HAP-1 (cell line): Measurements from ENCODE around the gene FBXO8.
"Not testable (repeated sequence)": the region's sequence is repeated elsewhere in the genome, so short reads cannot be mapped to it uniquely, and the experiment has no call there.

Experiments
- DNase-seq, 2 experiments: peaks; one replicate each; pipeline ENCODE4 v3.0.0-alpha.2; 2016 to 2020; ENCODE audit warnings: low spot score in 2 of 2
- H3K27me3 ChIP-seq: fragments of 250-450 bp; sonication (Bioruptor Pico); 2 replicates; pipeline ENCODE4 v1.5.1; 2020; ENCODE audit warnings: low read depth, mild to moderate bottlenecking, moderate library complexity
- H3K36me3 ChIP-seq: fragments of 250-450 bp; sonication (Bioruptor Pico); replicated peaks from 2 replicates; pipeline ENCODE4 v1.5.1; 2020; ENCODE audit warnings: mild to moderate bottlenecking
- H3K4me1 ChIP-seq: fragments of 250-450 bp; sonication (Bioruptor Pico); 2 replicates; pipeline ENCODE4 v1.5.1; 2020; ENCODE audit warnings: mild to moderate bottlenecking
- H3K4me3 ChIP-seq: fragments of 250-450 bp; sonication (Bioruptor Pico); 2 replicates; pipeline ENCODE4 v1.5.1; 2020; ENCODE audit warnings: mild to moderate bottlenecking, moderate library complexity
- H3K9me3 ChIP-seq: fragments of 250-450 bp; sonication (Bioruptor Pico); 2 replicates; pipeline ENCODE4 v1.5.1; 2020; ENCODE audit warnings: mild to moderate bottlenecking, moderate library complexity
- in situ Hi-C: fragments of 300-500 bp; cut with MboI; formaldehyde crosslinking; loops from 3 replicates; pipeline ENCODE4 v1.14.3; 2020; ENCODE audit warnings: low sequenced_read_pairs, inconsistent platforms, mixed read lengths

The FBXO8 gene

GRCh38 chr4:174305961-174306360 lies 22.5 kb upstream of the FBXO8 start:
- in situ Hi-C loops: no loop called here
- Histone ChIP-seq H3K36me3 (peaks cover 23% of the 10 kb centered on the region), H3K4me3 (no peak overlapping the region), H3K4me1 (no peaks in the 10 kb centered on the region), H3K9me3 (no peaks in the 10 kb centered on the region), H3K27me3 (no peaks in the 10 kb centered on the region)
- DNase-seq: no peak

DNA sequence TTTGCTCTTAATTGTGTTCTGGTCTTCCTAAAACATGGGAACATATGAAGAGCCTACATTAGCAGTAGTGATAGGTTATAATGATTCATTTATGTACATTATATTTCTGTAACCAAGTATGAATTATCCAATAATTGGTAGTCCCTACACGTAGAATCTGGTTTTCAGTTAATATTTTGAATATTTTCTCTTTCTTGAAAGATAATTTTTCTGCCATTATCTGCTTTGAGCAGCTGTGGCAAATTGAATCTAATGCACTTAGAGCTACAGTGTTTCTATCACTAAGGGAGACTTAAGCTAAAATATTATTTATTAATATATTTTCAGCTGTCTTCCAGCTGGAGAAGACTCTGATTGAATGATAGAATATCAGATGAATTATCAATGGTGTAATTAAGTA lies 21.2 kb upstream of the FBXO8 start:
- Histone ChIP-seq H3K4me1 (no peaks in the 10 kb centered on the region), H3K36me3 (peaks cover 20% of the 10 kb centered on the region; the same call in 1 of the 2 replicates), H3K9me3 (no peaks in the 10 kb centered on the region), H3K4me3 (no peak overlapping the region), H3K27me3 (no peaks in the 10 kb centered on the region)
- in situ Hi-C loops: no loop called here
- DNase-seq: no peak

DNA sequence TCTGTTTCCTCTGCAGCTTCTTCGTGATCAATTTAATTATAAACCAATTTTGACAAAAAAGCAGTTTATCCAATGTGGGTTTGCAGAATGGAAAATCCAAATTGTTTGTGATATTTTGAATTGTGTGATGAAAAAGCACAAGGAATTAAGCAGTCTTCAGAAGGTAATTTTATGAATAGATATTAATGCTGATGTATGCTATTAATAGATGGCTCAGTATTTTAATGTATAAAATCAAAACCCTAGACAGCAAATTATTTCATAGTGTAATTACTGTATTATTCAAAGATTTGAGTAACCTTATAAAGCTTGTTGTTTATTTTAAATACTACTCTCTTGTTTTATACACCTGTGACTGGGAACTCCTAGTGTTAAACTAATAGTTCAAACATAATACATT lies 20.2 kb upstream of the FBXO8 start:
- H3K9me3 ChIP-seq: no peaks in the 10 kb centered on the region
- H3K27me3 ChIP-seq: no peaks in the 10 kb centered on the region
- in situ Hi-C loops: no loop called here
- H3K36me3 ChIP-seq: peaks cover 18% of the 10 kb centered on the region; the same call in 1 of the 2 replicates
- H3K4me1 ChIP-seq: no peaks in the 10 kb centered on the region
- H3K4me3 ChIP-seq: no peak overlapping the region
- DNase-seq: no peak

- H3K36me3 ChIP-seq, H3K27me3 ChIP-seq, H3K9me3 ChIP-seq, H3K4me3 ChIP-seq, in situ Hi-C loops, DNase-seq, H3K4me1 ChIP-seq: not testable (repeated sequence)
These were observed 11.7 kb upstream of the FBXO8 start for GRCh38 chr4:174295142-174295541.

- H3K36me3 ChIP-seq, DNase-seq, in situ Hi-C loops: not testable (repeated sequence)
These were observed 11.2 kb upstream of the FBXO8 start for GRCh38 chr4:174294641-174295040.

GRCh38 chr4:174292473-174292872 lies 9.0 kb upstream of the FBXO8 start:
- no peaks in the 10 kb centered on the region; the same call in 1 of the 2 replicates for H3K36me3 ChIP-seq
- in situ Hi-C loops: no loop called here
- H3K4me3 ChIP-seq: no peak overlapping the region
- no peaks in the 10 kb centered on the region for H3K4me1 ChIP-seq
- H3K27me3 ChIP-seq: no peaks in the 10 kb centered on the region
- 0 out of 2 replicates have a peak, but pooled peaks cover 3% of the 10 kb centered on the region for H3K9me3 ChIP-seq
- no peak for DNase-seq

More at GRCh38 chr4:174294641-174295040, 11.2 kb upstream of the FBXO8 start:
- not testable (repeated sequence) for H3K4me1 ChIP-seq, H3K27me3 ChIP-seq, H3K9me3 ChIP-seq, H3K4me3 ChIP-seq

- Histone ChIP-seq H3K4me1 (peaks cover 8% of the 10 kb centered on the region), H3K36me3 (no peaks in the 10 kb centered on the region; the same call in 1 of the 2 replicates), H3K9me3 (no peaks in the 10 kb centered on the region), H3K27me3 (no peaks in the 10 kb centered on the region), H3K4me3 (no peak overlapping the region)
- DNase-seq: no peak
- in situ Hi-C loops: no loop called here
These were observed 3.4 kb upstream of the FBXO8 start for GRCh38 chr4:174286870-174287269.

GRCh38 chr4:174284487-174284886 lies 1.0 kb upstream of the FBXO8 start:
- in situ Hi-C loops: no loop called here
- Histone ChIP-seq H3K36me3 (no peaks in the 10 kb centered on the region; the same call in 1 of the 2 replicates), H3K4me1 (peaks cover 8% of the 10 kb centered on the region), H3K27me3 (no peaks in the 10 kb centered on the region), H3K4me3 (peak overlapping the region; percentile 74), H3K9me3 (no peaks in the 10 kb centered on the region)
- peak in 1 of 2 experiments; percentile 16 for DNase-seq

DNA sequence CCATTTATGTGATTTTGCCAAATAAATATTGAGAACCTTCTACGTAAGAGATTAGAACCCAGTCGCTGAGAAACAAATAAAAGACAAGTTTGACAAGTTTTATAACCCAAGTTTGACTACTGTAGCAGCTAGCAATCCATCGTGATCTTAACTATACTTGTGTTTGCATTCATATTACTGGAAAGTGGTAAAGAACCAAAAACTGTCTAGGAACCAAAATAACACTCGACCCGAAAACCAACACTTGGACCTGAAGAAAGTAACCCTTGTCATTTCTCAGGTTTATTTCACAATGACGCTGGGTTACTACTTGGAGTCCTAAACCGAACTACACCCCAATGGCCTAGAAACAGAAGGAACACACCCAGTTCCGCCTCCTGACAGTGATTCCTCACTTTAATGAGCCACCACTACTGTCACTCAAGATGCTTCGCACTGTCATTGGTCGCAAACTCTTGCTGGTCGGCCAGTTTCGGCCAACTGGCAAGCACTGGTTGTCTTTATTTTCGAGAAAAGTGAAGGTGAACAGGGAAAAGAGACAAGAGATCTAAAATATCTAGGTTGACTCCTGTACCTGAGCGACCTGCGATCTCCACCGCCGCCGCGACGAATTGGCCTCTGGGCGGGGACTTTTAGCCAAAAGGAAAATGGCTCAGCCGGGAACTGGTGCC lies 496 bp downstream of the FBXO8 start:
- Histone ChIP-seq H3K9me3 (no peaks in the 10 kb centered on the region), H3K4me1 (peaks cover 9% of the 10 kb centered on the region), H3K36me3 (no peaks in the 10 kb centered on the region; the same call in 1 of the 2 replicates), H3K27me3 (no peaks in the 10 kb centered on the region), H3K4me3 (peak overlapping the region; percentile 74)
- in situ Hi-C loops: no loop called here
- DNase-seq: peak; percentile 84 to 94

GRCh38 chr4:174281901-174282300 lies 1.6 kb downstream of the FBXO8 start:
- in situ Hi-C loops: no loop called here
- H3K4me3 ChIP-seq: peak overlapping the region; percentile 74

DNA sequence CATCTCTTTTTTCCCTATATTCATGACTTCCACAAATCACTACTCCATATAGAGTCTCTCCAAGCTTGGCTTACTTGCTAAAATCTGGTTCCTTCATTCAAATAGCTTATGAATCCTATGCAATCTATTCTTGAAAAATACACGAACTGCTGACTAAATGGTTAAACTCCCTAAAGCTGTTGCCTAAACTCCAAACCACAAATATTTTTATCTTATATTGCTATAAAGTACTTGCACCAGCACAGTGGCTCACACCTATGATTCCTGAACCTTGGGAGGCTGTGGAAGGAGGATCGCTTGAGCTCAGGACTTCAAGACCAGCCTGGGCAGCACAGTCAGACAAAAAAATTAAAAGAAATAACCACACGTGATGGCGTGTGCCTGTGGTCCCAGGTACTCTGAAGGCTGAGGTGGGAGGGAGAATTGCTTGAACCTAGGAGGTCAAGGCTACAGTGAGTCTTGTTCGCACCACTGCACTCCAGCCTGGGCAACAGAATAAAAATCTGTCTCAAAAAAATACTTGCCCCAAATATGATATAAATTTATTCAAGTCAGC lies 2.2 kb downstream of the FBXO8 start:
- Histone ChIP-seq H3K27me3 (no peaks in the 10 kb centered on the region), H3K4me3 (no peak overlapping the region), H3K36me3 (no peaks in the 10 kb centered on the region), H3K9me3 (no peaks in the 10 kb centered on the region), H3K4me1 (peaks cover 13% of the 10 kb centered on the region)
- in situ Hi-C loops: no loop called here
- no peak for DNase-seq

More at GRCh38 chr4:174281901-174282300, 1.6 kb downstream of the FBXO8 start:
- H3K27me3 ChIP-seq: no peaks in the 10 kb centered on the region
- no peaks in the 10 kb centered on the region for H3K9me3 ChIP-seq
- DNase-seq: no peak
- peaks cover 17% of the 10 kb centered on the region for H3K4me1 ChIP-seq
- no peaks in the 10 kb centered on the region for H3K36me3 ChIP-seq

GRCh38 chr4:174279433-174280155 lies 3.9 kb downstream of the FBXO8 start:
- in situ Hi-C loops: no loop called here
- DNase-seq: no peak
- Histone ChIP-seq H3K4me3 (no peak overlapping the region), H3K27me3 (no peaks in the 10 kb centered on the region), H3K9me3 (no peaks in the 10 kb centered on the region), H3K36me3 (no peaks in the 10 kb centered on the region), H3K4me1 (peaks cover 8% of the 10 kb centered on the region)

DNA sequence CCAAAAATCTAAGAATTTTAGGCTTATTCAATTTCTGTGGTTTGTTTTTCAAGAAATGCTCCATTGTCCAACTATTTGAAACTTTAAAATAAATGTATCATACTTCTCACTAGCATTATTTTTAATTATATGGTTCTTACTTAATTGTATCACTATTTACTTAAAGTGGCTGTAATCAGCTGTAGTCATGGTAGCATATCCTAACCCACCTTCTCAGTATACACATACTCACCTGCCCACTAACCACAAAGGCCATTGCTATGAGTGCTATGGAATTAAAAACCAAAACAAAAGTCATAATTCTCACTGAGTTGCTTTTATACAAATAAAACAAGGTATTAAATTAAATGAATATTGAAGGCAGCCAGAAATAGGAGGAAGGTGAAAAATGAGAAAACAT lies 5.0 kb downstream of the FBXO8 start:
- no peak for DNase-seq
- in situ Hi-C loops: no loop called here

DNA sequence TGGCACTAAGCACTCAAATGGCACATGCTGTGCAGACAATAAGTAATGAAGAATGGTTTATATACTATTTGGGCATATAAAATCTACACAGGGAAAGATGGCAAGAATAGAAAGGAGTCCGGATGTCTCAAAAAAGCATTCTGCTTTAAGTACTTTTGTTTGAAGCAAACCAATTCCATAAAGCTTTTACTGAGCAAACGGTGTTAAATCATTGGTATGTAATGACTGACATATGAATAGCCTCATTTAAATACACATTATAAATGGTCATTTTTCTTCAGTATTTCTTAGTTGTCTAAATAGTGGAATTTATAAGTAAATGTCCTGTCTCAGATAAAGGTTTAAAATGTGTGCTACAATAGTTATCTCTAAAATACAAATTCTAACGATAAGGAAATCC lies 6.0 kb downstream of the FBXO8 start:
- H3K4me3 ChIP-seq: no peak overlapping the region
- peak in 1 of 2 experiments; percentile 33 for DNase-seq
- H3K27me3 ChIP-seq: no peaks in the 10 kb centered on the region
- in situ Hi-C loops: no loop called here
- H3K9me3 ChIP-seq: no peaks in the 10 kb centered on the region
- H3K4me1 ChIP-seq: peaks cover 8% of the 10 kb centered on the region
- H3K36me3 ChIP-seq: no peaks in the 10 kb centered on the region

More for the DNA sequence above, 5.0 kb downstream of the FBXO8 start:
- Histone ChIP-seq H3K4me3 (no peak overlapping the region), H3K27me3 (no peaks in the 10 kb centered on the region), H3K36me3 (no peaks in the 10 kb centered on the region), H3K4me1 (peaks cover 8% of the 10 kb centered on the region), H3K9me3 (no peaks in the 10 kb centered on the region)
